Fibroblast of skin of right quadriceps (primary cell): Measurements from ENCODE around the gene TTLL4.
A peak's percentile ranks its signal among the peaks of the same experiment; 100 is the strongest.

ENCODE experiments used
- DNase-seq: peaks from one replicate; pipeline ENCODE4 v3.0.0-alpha.2; 2013

TTLL4 gene, protein sequence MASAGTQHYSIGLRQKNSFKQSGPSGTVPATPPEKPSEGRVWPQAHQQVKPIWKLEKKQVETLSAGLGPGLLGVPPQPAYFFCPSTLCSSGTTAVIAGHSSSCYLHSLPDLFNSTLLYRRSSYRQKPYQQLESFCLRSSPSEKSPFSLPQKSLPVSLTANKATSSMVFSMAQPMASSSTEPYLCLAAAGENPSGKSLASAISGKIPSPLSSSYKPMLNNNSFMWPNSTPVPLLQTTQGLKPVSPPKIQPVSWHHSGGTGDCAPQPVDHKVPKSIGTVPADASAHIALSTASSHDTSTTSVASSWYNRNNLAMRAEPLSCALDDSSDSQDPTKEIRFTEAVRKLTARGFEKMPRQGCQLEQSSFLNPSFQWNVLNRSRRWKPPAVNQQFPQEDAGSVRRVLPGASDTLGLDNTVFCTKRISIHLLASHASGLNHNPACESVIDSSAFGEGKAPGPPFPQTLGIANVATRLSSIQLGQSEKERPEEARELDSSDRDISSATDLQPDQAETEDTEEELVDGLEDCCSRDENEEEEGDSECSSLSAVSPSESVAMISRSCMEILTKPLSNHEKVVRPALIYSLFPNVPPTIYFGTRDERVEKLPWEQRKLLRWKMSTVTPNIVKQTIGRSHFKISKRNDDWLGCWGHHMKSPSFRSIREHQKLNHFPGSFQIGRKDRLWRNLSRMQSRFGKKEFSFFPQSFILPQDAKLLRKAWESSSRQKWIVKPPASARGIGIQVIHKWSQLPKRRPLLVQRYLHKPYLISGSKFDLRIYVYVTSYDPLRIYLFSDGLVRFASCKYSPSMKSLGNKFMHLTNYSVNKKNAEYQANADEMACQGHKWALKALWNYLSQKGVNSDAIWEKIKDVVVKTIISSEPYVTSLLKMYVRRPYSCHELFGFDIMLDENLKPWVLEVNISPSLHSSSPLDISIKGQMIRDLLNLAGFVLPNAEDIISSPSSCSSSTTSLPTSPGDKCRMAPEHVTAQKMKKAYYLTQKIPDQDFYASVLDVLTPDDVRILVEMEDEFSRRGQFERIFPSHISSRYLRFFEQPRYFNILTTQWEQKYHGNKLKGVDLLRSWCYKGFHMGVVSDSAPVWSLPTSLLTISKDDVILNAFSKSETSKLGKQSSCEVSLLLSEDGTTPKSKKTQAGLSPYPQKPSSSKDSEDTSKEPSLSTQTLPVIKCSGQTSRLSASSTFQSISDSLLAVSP

GRCh38 chr2:218710687-218711549 is at the start of gene TTLL4:
TSS of gene TTLL4 (plus strand) at chr2:218710835. CDS start at chr2:218737677, 26,842 bp downstream.
- DNase-seq: peak; percentile 96

GRCh38 chr2:218662377-218662776 is 48.3 kb upstream of the TTLL4 start:
- no peak for DNase-seq

DNA sequence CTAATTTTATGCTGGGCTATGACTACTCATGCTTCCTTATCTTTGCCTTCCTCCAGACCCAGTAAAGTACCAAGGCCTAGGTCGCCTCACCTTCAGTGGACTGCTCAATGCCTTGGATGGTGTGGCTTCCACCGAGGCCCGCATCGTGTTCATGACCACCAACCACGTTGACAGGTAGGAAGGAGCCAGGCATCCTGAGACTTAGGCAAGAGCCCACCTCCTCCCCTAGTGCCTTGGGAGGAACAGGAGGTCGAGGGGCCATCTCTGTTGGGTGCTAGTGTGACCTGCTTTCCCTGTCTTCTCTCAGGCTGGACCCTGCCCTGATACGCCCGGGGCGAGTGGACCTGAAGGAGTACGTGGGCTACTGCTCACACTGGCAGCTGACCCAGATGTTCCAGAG is 47.8 kb upstream of the TTLL4 start:
- DNase-seq: no peak

GRCh38 chr2:218663901-218664300 is 46.7 kb upstream of the TTLL4 start:
- DNase-seq: no peak

DNA sequence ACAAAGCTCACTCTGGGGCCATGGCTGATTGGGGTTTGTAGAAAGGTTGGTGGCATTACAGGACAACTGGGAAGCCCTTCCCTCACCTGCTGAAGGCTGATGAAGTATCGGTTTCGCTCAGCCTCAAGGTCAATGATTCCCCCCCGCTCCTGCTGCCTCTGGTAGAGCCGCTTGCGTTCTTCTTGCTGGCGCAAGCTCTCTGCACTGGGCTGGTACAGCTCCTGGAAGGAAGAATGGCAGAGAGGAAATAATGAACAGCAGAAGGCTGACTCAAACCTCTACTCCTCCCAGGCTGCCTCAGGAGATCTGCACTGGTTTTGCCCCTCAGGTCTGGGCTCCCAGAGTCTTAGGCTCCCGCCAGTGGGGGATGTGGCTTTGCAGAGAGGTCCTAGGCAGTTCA is 46.0 kb upstream of the TTLL4 start:
- DNase-seq: no peak

DNA sequence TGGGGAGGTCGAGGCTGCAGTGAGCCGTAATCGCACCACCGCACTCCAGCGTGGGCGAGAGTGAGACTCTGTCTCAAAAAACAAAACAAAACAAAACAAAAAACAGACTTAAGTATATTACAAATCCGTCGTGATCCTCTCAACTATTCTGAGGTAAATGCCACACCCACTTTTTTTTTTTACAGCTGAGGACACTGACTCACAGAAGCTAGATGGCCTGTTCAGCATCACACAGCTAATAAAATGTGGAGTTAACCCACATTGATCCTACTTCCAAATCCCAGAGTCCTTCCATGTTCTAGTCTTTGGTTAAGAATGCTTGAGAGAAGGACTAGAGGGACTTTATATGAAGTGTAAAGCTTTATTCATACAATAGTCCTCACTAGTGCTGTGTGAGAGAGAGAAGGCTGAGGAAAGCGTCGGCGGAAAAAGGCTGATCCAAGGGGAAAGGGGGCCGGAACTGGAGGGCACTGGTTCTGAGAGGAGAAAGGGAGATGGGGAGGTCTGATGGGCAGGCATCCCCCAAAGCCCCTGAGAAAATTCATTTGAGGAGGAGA is 39.5 kb upstream of the TTLL4 start:
- no peak for DNase-seq

- peak; percentile 87 for DNase-seq
Observed at GRCh38 chr2:218671654-218672566, 38.7 kb upstream of the TTLL4 start, which contains the start of the genes RNF25 and STK36. TSS of gene RNF25 (minus strand) at chr2:218672002. CDS start at chr2:218671970, 32 bp downstream. TSS of gene STK36 (plus strand) at chr2:218672086. CDS start at chr2:218672830, 744 bp downstream.

DNA sequence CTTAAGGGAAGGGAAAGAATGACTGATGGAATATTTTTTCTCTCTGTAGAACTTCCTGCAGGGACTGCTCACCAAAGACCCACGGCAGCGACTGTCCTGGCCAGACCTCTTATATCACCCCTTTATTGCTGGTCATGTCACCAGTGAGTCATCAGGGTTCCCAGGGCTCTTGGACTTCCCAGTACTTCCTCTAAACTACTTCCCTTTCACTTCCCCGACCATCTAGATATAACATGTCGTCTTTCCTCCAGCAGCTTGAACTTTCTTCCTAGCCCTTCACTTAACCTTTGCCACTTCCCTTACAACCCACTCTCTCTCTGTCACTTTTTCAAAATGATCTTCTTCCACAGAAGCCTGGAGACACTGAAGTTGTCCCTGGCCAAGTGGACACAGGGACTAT is 31.5 kb upstream of the TTLL4 start:
- DNase-seq: no peak

GRCh38 chr2:218680061-218680460 is 30.6 kb upstream of the TTLL4 start:
- DNase-seq: no peak

- peak; percentile 69 for DNase-seq
Observed at GRCh38 chr2:218687400-218688060, 23.1 kb upstream of the TTLL4 start.

GRCh38 chr2:218691234-218691633 is 19.4 kb upstream of the TTLL4 start:
- peak; percentile 25 for DNase-seq

DNA sequence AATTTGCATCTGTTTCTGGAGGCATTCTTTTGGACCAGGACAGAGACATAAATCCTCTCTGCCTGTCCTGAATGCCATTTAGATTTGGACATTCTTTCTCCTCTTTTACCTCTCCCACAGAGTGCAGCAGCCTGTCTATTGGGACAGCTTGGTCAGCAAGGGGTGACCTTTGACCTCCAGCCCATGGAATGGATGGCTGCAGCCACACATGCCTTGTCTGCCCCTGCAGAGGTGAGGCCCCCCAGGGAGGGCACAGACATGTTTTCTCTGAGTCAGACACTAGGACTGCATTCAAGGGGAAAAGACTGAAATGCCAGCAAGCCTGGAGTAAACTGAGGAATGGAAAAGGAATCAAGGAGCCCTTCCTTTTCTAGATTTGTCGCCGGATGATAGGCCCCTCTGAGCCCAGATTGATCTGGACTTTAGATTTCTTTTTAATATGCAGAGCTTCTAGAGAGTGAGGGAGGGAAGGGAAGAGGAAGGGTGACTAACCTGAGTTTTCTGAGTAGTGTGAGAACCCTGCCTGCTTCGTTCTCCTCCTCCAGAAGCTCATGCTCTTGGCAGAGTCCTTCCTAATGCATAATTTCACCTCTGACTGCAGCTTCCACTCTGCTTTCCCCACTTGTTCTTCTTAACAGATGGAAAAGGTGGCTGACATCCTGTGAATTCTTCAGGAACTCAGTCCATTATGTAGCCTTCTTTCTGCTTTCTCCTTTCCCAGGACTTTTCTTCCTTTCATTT is 16.1 kb upstream of the TTLL4 start:
- no peak for DNase-seq

GRCh38 chr2:218698885-218699284 is 11.8 kb upstream of the TTLL4 start:
- no peak for DNase-seq

- DNase-seq: no peak
Observed at GRCh38 chr2:218701806-218702205, 8.8 kb upstream of the TTLL4 start.

GRCh38 chr2:218703341-218703740 is 7.3 kb upstream of the TTLL4 start:
- DNase-seq: no peak

DNA sequence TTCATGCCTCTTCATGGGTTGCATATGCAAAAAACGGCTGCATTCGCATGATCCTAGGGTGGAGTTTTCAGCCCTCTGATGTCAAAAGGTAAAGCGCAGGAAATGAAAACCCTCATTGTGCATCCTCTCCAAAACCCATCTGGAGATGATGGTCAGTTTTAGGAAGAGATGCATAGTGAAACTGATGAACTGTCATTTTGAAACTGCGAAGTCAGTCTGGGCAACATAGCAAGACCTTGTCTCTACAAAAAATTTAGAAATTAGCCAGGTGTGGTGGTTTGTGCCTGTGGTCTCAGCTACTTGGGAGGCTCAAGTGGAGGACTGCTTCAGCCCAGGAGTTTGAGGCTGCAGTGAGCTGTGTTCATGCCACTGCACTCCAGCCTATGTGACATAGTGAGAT is 2.5 kb upstream of the TTLL4 start:
- no peak for DNase-seq

- DNase-seq: no peak
Observed at GRCh38 chr2:218709908-218710307, 727 bp upstream of the TTLL4 start.

DNA sequence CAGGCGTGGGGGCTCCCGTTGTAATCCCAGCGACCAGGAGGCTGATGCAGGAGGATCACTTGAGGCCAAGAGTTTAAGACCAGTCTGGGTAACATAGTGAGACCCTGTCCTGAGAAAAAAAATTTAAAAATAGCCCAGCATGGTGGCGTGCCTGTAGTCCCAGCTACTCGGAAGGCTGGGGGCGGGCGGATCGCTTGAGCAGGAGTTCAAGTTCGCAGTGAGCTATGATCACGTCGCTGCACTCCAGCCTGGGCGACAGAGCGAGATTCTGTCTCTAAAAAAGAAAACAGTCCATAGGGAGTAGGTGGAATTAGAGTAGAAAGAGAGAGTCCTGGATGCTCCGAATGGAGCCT is 325 bp upstream of the TTLL4 start:
- no peak for DNase-seq

- peak; percentile 66 for DNase-seq
Observed at GRCh38 chr2:218711550-218711929, 905 bp downstream of the TTLL4 start.
